ENCODE measurements around the gene REEP3.

GRCh38 chr10:63547628-63548360 is 26.6 kb downstream of the REEP3 start:
- TF ChIP-seq POLR2AphosphoS5 (IDR thresholded peaks at IDR 0.05) (no peak), EP300 (IDR thresholded peaks at IDR 0.05; ENCODE audit: low read depth) (no peak)
- TF ChIP-seq, protein P1, sequence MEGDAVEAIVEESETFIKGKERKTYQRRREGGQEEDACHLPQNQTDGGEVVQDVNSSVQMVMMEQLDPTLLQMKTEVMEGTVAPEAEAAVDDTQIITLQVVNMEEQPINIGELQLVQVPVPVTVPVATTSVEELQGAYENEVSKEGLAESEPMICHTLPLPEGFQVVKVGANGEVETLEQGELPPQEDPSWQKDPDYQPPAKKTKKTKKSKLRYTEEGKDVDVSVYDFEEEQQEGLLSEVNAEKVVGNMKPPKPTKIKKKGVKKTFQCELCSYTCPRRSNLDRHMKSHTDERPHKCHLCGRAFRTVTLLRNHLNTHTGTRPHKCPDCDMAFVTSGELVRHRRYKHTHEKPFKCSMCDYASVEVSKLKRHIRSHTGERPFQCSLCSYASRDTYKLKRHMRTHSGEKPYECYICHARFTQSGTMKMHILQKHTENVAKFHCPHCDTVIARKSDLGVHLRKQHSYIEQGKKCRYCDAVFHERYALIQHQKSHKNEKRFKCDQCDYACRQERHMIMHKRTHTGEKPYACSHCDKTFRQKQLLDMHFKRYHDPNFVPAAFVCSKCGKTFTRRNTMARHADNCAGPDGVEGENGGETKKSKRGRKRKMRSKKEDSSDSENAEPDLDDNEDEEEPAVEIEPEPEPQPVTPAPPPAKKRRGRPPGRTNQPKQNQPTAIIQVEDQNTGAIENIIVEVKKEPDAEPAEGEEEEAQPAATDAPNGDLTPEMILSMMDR (IDR thresholded peaks at IDR 0.05): no peak

Data from transverse colon (tissue), 4 donors.